ENCODE data around the gene BCL11A.

- TF ChIP-seq CTCF (IDR thresholded peaks at IDR 0.05): no peak
- TF ChIP-seq POLR2A (IDR thresholded peaks at IDR 0.05): no peak
Observed at GRCh38 chr2:60480089-60480773, 73.2 kb downstream of the BCL11A start.
